ENCODE measurements around the gene MSTN. TPM values are rescaled to one million over a fixed set of nuclear protein-coding genes. Genes with fewer than 3 reads are reported as not detected.
A peak's percentile ranks its signal among the peaks of the same experiment; 100 is the strongest.

Gene MSTN
- total RNA-seq, 1 donor from 2014 or later: not detected

GRCh38 chr2:190051223-190051622 is 11.3 kb downstream of the MSTN start:
- Histone ChIP-seq H3K36me3 (ENCODE audit: insufficient read depth, low read length) (no peaks in the 10 kb centered on the region), H3K4me3 (ENCODE audit: insufficient read depth, low read depth, low read length) (no peak overlapping the region), H3K9ac (ENCODE audit: low read length) (no peak overlapping the region), H3K4me2 (ENCODE audit: low read length) (no peak overlapping the region), H3K4me1 (ENCODE audit: insufficient read depth, low read length) (no peaks in the 10 kb centered on the region), H3K27me3 (ENCODE audit: insufficient read depth, low read length) (no peaks in the 10 kb centered on the region), H2AFZ (ENCODE audit: low read depth, low read length) (no peak overlapping the region), H3K27ac (ENCODE audit: low read depth, low read length) (no peak overlapping the region), H4K20me1 (ENCODE audit: insufficient read depth, low read length) (no peaks in the 10 kb centered on the region), H3K9me3 (ENCODE audit: insufficient read depth, low read depth, low read length) (no peaks in the 10 kb centered on the region), H3K79me2 (ENCODE audit: insufficient read depth, low read length) (no peaks in the 10 kb centered on the region)
- Mint-ChIP-seq H3K4me3 (ENCODE audit: unreplicated experiment) (no peak overlapping the region), H3K27me3 (ENCODE audit: low read depth, unreplicated experiment) (no peaks in the 10 kb centered on the region), H3K36me3 (ENCODE audit: low read depth, unreplicated experiment) (no peaks in the 10 kb centered on the region), H3K4me1 (ENCODE audit: low read depth, unreplicated experiment) (peaks cover 3% of the 10 kb centered on the region), H3K9me3 (ENCODE audit: unreplicated experiment) (no peaks in the 10 kb centered on the region), H3K27ac (ENCODE audit: unreplicated experiment) (no peak overlapping the region)
- TF ChIP-seq CTCF (IDR thresholded peaks at IDR 0.05; ENCODE audit: insufficient read depth, low read depth, low read length): no peak
- FAIRE-seq: no peak
- DNase-seq (ENCODE audit: low read depth): no peak

GRCh38 chr2:190050001-190050400 is 12.5 kb downstream of the MSTN start:
- H3K79me2 ChIP-seq (ENCODE audit: insufficient read depth, low read length): no peaks in the 10 kb centered on the region
- Mint-ChIP-seq H3K36me3 (ENCODE audit: low read depth, unreplicated experiment) (no peaks in the 10 kb centered on the region), H3K4me1 (ENCODE audit: low read depth, unreplicated experiment) (peaks cover 3% of the 10 kb centered on the region), H3K4me3 (ENCODE audit: unreplicated experiment) (no peak overlapping the region), H3K27ac (ENCODE audit: unreplicated experiment) (no peak overlapping the region), H3K27me3 (ENCODE audit: low read depth, unreplicated experiment) (no peaks in the 10 kb centered on the region), H3K9me3 (ENCODE audit: unreplicated experiment) (no peaks in the 10 kb centered on the region)
- H3K9me3 ChIP-seq (ENCODE audit: insufficient read depth, low read depth, low read length): no peaks in the 10 kb centered on the region
- H3K27ac ChIP-seq (ENCODE audit: low read depth, low read length): no peak overlapping the region
- no peaks in the 10 kb centered on the region for H4K20me1 ChIP-seq (ENCODE audit: insufficient read depth, low read length)
- no peak for TF ChIP-seq CTCF (IDR thresholded peaks at IDR 0.05; ENCODE audit: insufficient read depth, low read depth, low read length)
- H3K27me3 ChIP-seq (ENCODE audit: insufficient read depth, low read length): no peaks in the 10 kb centered on the region
- no peak overlapping the region for H3K4me3 ChIP-seq (ENCODE audit: insufficient read depth, low read depth, low read length)
- H2AFZ ChIP-seq (ENCODE audit: low read depth, low read length): peak overlapping the region; percentile 50
- no peak overlapping the region for H3K4me2 ChIP-seq (ENCODE audit: low read length)
- no peak for DNase-seq (ENCODE audit: low read depth)
- FAIRE-seq: no peak
- H3K9ac ChIP-seq (ENCODE audit: low read length): no peak overlapping the region
- H3K4me1 ChIP-seq (ENCODE audit: insufficient read depth, low read length): no peaks in the 10 kb centered on the region
- H3K36me3 ChIP-seq (ENCODE audit: insufficient read depth, low read length): no peaks in the 10 kb centered on the region

GRCh38 chr2:190044866-190045265 is 17.7 kb downstream of the MSTN start:
- no peak overlapping the region for H3K4me2 ChIP-seq (ENCODE audit: low read length)
- peaks cover 2% of the 10 kb centered on the region for H3K4me1 Mint-ChIP-seq (ENCODE audit: low read depth, unreplicated experiment)
- FAIRE-seq: no peak
- no peaks in the 10 kb centered on the region for H4K20me1 ChIP-seq (ENCODE audit: insufficient read depth, low read length)
- H3K79me2 ChIP-seq (ENCODE audit: insufficient read depth, low read length): no peaks in the 10 kb centered on the region
- H3K4me3 ChIP-seq (ENCODE audit: insufficient read depth, low read depth, low read length): no peak overlapping the region
- H3K9me3 Mint-ChIP-seq (ENCODE audit: unreplicated experiment): no peaks in the 10 kb centered on the region
- H3K36me3 Mint-ChIP-seq (ENCODE audit: low read depth, unreplicated experiment): no peaks in the 10 kb centered on the region
- H3K27ac Mint-ChIP-seq (ENCODE audit: unreplicated experiment): no peak overlapping the region
- H3K27me3 ChIP-seq (ENCODE audit: insufficient read depth, low read length): no peaks in the 10 kb centered on the region
- no peaks in the 10 kb centered on the region for H3K9me3 ChIP-seq (ENCODE audit: insufficient read depth, low read depth, low read length)
- H3K4me1 ChIP-seq (ENCODE audit: insufficient read depth, low read length): no peaks in the 10 kb centered on the region
- DNase-seq (ENCODE audit: low read depth): no peak
- H3K36me3 ChIP-seq (ENCODE audit: insufficient read depth, low read length): no peaks in the 10 kb centered on the region
- no peak overlapping the region for H2AFZ ChIP-seq (ENCODE audit: low read depth, low read length)
- H3K4me3 Mint-ChIP-seq (ENCODE audit: unreplicated experiment): no peak overlapping the region
- H3K27ac ChIP-seq (ENCODE audit: low read depth, low read length): no peak overlapping the region
- peaks cover 10% of the 10 kb centered on the region for H3K27me3 Mint-ChIP-seq (ENCODE audit: low read depth, unreplicated experiment)
- TF ChIP-seq EZH2 (IDR thresholded peaks at IDR 0.05; ENCODE audit: insufficient read depth, low read length) (no peak), CTCF (IDR thresholded peaks at IDR 0.05; ENCODE audit: insufficient read depth, low read depth, low read length) (no peak)
- no peak overlapping the region for H3K9ac ChIP-seq (ENCODE audit: low read length)
